Neutrophil (primary cell): ENCODE data around the gene DGCR2.

Experiments used
- H3K27ac ChIP-seq: fragments of 200-600 bp; sonication (generic); 2 replicates; pipeline ENCODE4 v1.5.1; 2016; ENCODE audit warnings: mild to moderate bottlenecking, moderate library complexity
- H3K27me3 ChIP-seq: fragments of 200-600 bp; sonication (generic); 2 replicates; pipeline ENCODE4 v1.6.0; 2016; ENCODE audit warnings: mild to moderate bottlenecking
- H3K36me3 ChIP-seq: fragments of 200-600 bp; sonication (generic); 2 replicates; pipeline ENCODE4 v1.5.1; 2017
- H3K4me1 ChIP-seq, 2 experiments: fragments of 200-600 bp in 1 of 2; sonication (generic) in 1 of 2; 1 replicate in 1 of 2; 2 replicates in 1 of 2; pipeline versions ENCODE4 v1.5.1 to v1.6.1; 2013 to 2016; ENCODE audit warnings: low read depth in 1 of 2, low read length in 1 of 2, mild to moderate bottlenecking in 1 of 2, moderate library complexity in 1 of 2; ENCODE audit not compliant: control insufficient read depth in 1 of 2, insufficient read depth in 1 of 2
- H3K4me3 ChIP-seq, 2 experiments: fragments of 200-600 bp in 1 of 2; sonication (generic) in 1 of 2; 1 replicate in 1 of 2; 2 replicates in 1 of 2; pipeline ENCODE4 v1.5.1; 2013 to 2016; ENCODE audit warnings: low read depth in 1 of 2, low read length in 1 of 2, mild to moderate bottlenecking in 1 of 2, moderate library complexity in 1 of 2
- H3K9me3 ChIP-seq: fragments of 200-600 bp; sonication (generic); 2 replicates; pipeline ENCODE4 v1.5.1; 2016
- TF ChIP-seq, protein P1 (sequence below): fragments of 200-600 bp; sonication (generic); IDR thresholded peaks from 2 replicates; pipeline ENCODE4 v1.5.1; 2016; ENCODE audit warnings: antibody characterized with exemption

Gene DGCR2

GRCh38 chr22:19130959-19131684, 8.9 kb upstream of the DGCR2 start, which contains the start of gene TSSK2:
Gene TSSK2, plus strand, starts transcription at chr22:19131308. Its CDS starts 92 bp downstream, at chr22:19131400.
- H3K9me3 ChIP-seq, result no peaks in the 10 kb centered on the region
- no peaks in the 10 kb centered on the region for H3K27me3 ChIP-seq
- no peaks in the 10 kb centered on the region for H3K4me1 ChIP-seq
- TF ChIP-seq, protein P1, sequence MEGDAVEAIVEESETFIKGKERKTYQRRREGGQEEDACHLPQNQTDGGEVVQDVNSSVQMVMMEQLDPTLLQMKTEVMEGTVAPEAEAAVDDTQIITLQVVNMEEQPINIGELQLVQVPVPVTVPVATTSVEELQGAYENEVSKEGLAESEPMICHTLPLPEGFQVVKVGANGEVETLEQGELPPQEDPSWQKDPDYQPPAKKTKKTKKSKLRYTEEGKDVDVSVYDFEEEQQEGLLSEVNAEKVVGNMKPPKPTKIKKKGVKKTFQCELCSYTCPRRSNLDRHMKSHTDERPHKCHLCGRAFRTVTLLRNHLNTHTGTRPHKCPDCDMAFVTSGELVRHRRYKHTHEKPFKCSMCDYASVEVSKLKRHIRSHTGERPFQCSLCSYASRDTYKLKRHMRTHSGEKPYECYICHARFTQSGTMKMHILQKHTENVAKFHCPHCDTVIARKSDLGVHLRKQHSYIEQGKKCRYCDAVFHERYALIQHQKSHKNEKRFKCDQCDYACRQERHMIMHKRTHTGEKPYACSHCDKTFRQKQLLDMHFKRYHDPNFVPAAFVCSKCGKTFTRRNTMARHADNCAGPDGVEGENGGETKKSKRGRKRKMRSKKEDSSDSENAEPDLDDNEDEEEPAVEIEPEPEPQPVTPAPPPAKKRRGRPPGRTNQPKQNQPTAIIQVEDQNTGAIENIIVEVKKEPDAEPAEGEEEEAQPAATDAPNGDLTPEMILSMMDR, result no peak
- no peak within 1 kb of the TSS for H3K4me3 ChIP-seq
- peaks cover 55% of the 10 kb centered on the region for H3K36me3 ChIP-seq
- H3K27ac ChIP-seq, result no peak within 1 kb of the TSS

DNA sequence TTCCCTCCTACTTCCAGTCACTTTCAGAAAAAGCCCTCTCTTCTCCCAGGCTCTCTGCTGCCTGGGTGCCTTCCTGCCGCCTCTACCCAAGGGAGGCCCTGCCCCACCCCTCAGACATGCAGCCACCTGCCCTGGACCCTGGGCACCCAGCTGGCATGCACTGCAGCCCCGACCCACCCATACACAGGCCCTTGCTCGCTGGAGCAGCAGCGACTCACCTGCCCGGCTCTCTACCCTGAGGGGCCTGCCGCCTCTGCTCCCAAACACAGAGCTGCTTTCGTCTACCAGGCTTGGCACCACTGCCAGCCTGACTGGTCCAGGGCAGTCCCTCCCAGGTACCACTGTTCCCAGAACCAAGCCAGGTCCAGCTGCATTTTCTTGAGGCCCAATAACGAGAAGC, 7.7 kb upstream of the DGCR2 start:
- TF ChIP-seq, protein P1, result no peak
- H3K27me3 ChIP-seq, result no peaks in the 10 kb centered on the region

DNA sequence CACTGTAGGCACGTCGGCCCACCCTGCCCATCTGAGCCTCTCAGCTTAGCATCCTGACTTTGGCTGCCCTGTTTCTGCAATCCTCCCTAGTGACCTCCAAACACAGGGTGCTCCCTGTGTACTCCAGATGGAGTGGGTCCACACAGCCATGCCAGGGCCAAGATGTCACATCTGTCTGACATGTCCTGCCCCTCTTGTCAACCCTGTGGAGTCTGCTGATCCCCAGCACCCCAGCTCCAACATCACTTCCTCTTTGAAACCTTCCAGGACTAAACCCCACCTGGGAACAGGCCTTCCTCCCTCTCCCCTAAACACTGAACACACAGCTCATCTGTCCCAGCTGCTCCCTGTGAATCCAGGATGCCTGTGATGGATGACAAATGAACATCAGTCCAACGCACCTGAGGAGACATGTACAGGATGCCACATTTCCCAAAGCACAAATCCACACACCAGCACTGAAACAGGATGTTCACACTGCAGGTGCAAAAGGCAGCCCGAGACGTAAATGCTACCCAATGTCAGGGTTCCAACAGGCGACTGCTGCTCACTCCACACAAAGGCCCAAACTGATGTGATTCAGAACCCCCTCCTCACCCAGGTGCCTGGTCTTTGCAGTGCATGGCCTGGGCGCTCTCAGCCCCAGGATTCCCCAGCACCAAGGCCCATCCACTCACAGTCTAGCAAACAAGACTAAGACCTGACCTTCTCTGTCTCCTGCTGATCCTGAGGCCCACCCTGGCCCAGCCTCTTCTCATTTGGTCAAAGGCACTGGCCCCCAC, 6.9 kb upstream of the DGCR2 start:
- no peaks in the 10 kb centered on the region for H3K27me3 ChIP-seq
- H3K4me1 ChIP-seq, result no peaks in the 10 kb centered on the region
- H3K36me3 ChIP-seq, result peaks cover 36% of the 10 kb centered on the region
- no peak overlapping the region for H3K4me3 ChIP-seq
- TF ChIP-seq, protein P1, result no peak
- no peaks in the 10 kb centered on the region for H3K9me3 ChIP-seq
- no peak overlapping the region for H3K27ac ChIP-seq

More for the DNA sequence above, 7.7 kb upstream of the DGCR2 start:
- no peak overlapping the region for H3K4me3 ChIP-seq
- no peaks in the 10 kb centered on the region for H3K4me1 ChIP-seq
- H3K36me3 ChIP-seq, result peaks cover 43% of the 10 kb centered on the region
- no peaks in the 10 kb centered on the region for H3K9me3 ChIP-seq
- no peak overlapping the region for H3K27ac ChIP-seq

DNA sequence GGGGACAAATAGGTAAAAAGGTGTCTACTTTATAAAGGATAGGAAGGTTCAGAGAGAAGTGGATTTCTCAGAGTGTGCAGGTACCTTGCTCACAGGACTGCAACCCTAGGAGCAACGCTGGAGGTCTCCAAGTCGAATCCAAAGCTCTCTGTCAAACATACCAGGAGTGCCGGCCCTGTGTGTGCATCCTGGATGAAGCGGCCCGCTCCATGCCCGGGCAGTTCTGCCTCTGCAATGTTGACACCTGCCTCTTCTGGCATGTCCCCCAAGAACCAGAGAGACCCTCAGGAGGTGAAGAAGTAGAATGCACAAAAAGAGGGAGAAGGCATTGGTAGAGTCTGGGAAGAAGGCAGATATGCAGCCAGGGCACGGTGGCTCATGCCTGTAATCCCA, 5.8 kb upstream of the DGCR2 start:
- H3K27me3 ChIP-seq, result no peaks in the 10 kb centered on the region
- no peak overlapping the region for H3K4me3 ChIP-seq
- H3K9me3 ChIP-seq, result no peaks in the 10 kb centered on the region
- H3K36me3 ChIP-seq, result peaks cover 24% of the 10 kb centered on the region
- no peak overlapping the region for H3K27ac ChIP-seq
- peaks cover 2 to 3% of the 10 kb centered on the region in 2 experiments for H3K4me1 ChIP-seq
- TF ChIP-seq, protein P1, result no peak

GRCh38 chr22:19127329-19128008, 5.3 kb upstream of the DGCR2 start:
- Histone ChIP-seq H3K27me3 (no peaks in the 10 kb centered on the region), H3K4me1 (peaks cover 6 to 8% of the 10 kb centered on the region in 2 experiments), H3K4me3 (no peak overlapping the region), H3K27ac (no peak overlapping the region), H3K9me3 (no peaks in the 10 kb centered on the region), H3K36me3 (peaks cover 19% of the 10 kb centered on the region)
- TF ChIP-seq, protein P1, result no peak
